Femur (tissue), 1 donor: ENCODE results near the gene PHACTR3.
A peak's percentile ranks its signal among the peaks of the same experiment; 100 is the strongest.

Source experiments
- DNase-seq: peaks from one replicate; pipeline ENCODE4 v3.0.0-alpha.2; 2017

Gene PHACTR3

GRCh38 chr20:59703046-59703445, 98.7 kb downstream of the PHACTR3 start:
- no peak for DNase-seq

- no peak for DNase-seq
Measured at GRCh38 chr20:59705651-59706399, 101.5 kb downstream of the PHACTR3 start.

- no peak for DNase-seq
Measured at GRCh38 chr20:59706400-59706693, 102.0 kb downstream of the PHACTR3 start.

- no peak for DNase-seq
Measured at GRCh38 chr20:59708326-59708725, 104.0 kb downstream of the PHACTR3 start.

GRCh38 chr20:59709636-59710035, 105.3 kb downstream of the PHACTR3 start:
- no peak for DNase-seq

GRCh38 chr20:59718071-59718470, 113.7 kb downstream of the PHACTR3 start:
- DNase-seq: no peak

- DNase-seq: no peak
Measured at GRCh38 chr20:59718751-59719150, 114.4 kb downstream of the PHACTR3 start.

GRCh38 chr20:59720013-59720412, 115.7 kb downstream of the PHACTR3 start:
- no peak for DNase-seq

GRCh38 chr20:59721386-59721785, 117.0 kb downstream of the PHACTR3 start:
- DNase-seq: no peak

GRCh38 chr20:59723108-59723500, 118.8 kb downstream of the PHACTR3 start:
- DNase-seq: no peak

- DNase-seq: no peak
Measured at GRCh38 chr20:59723607-59724456, 119.5 kb downstream of the PHACTR3 start.

GRCh38 chr20:59724457-59725366, 120.4 kb downstream of the PHACTR3 start:
- no peak for DNase-seq

- DNase-seq: no peak
Measured at GRCh38 chr20:59725476-59726280, 121.3 kb downstream of the PHACTR3 start.

GRCh38 chr20:59726281-59726595, 121.9 kb downstream of the PHACTR3 start:
- DNase-seq: no peak

GRCh38 chr20:59728722-59729430, 124.5 kb downstream of the PHACTR3 start:
- no peak for DNase-seq

GRCh38 chr20:59729506-59729905, 125.2 kb downstream of the PHACTR3 start:
- no peak for DNase-seq

GRCh38 chr20:59730722-59731121, 126.4 kb downstream of the PHACTR3 start:
- no peak for DNase-seq

- peak; percentile 74 for DNase-seq
Measured at GRCh38 chr20:59731376-59731775, 127.0 kb downstream of the PHACTR3 start.

GRCh38 chr20:59733351-59733750, 129.0 kb downstream of the PHACTR3 start:
- DNase-seq: no peak

GRCh38 chr20:59735486-59735885, 131.1 kb downstream of the PHACTR3 start:
- peak; percentile 4 for DNase-seq

- peak; percentile 33 for DNase-seq
Measured at GRCh38 chr20:59735917-59736316, 131.6 kb downstream of the PHACTR3 start.

- DNase-seq: peak; percentile 13
Measured at GRCh38 chr20:59736366-59736765, 132.0 kb downstream of the PHACTR3 start.
